Measurements from ENCODE around the gene PFKFB3.
A peak's percentile ranks its signal among the peaks of the same experiment; 100 is the strongest.
"Not testable (repeated sequence)": the region's sequence is repeated elsewhere in the genome, so short reads cannot be mapped to it uniquely, and the experiment has no call there.

The PFKFB3 gene

GRCh38 chr10:6203331-6204062 lies 765 bp downstream of the PFKFB3 start:
- peak; percentile 38 to 80 for DNase-seq

- no peak for DNase-seq
Observed at GRCh38 chr10:6204063-6204340, 1.3 kb downstream of the PFKFB3 start.

GRCh38 chr10:6204341-6205191 lies 1.8 kb downstream of the PFKFB3 start:
- no peak for DNase-seq

- not testable (repeated sequence) for DNase-seq
Observed at GRCh38 chr10:6206486-6206885, 3.8 kb downstream of the PFKFB3 start.

- DNase-seq = no peak
Observed at GRCh38 chr10:6207658-6208057, 4.9 kb downstream of the PFKFB3 start.

- DNase-seq = no peak
Observed at GRCh38 chr10:6208799-6209235, 6.1 kb downstream of the PFKFB3 start.

GRCh38 chr10:6211341-6211670 lies 8.6 kb downstream of the PFKFB3 start:
- DNase-seq = no peak

- DNase-seq = peak; percentile 74 to 80
Observed at GRCh38 chr10:6211671-6212635, 9.2 kb downstream of the PFKFB3 start.

GRCh38 chr10:6212806-6213205 lies 10.1 kb downstream of the PFKFB3 start:
- DNase-seq = no peak

GRCh38 chr10:6213257-6213905 lies 10.6 kb downstream of the PFKFB3 start:
- no peak for DNase-seq

- DNase-seq = no peak
Observed at GRCh38 chr10:6213908-6214307, 11.2 kb downstream of the PFKFB3 start.

GRCh38 chr10:6214612-6215011 lies 11.9 kb downstream of the PFKFB3 start:
- DNase-seq = no peak

GRCh38 chr10:6215241-6215640 lies 12.5 kb downstream of the PFKFB3 start:
- DNase-seq = no peak

- no peak for DNase-seq
Observed at GRCh38 chr10:6215683-6216484, 13.2 kb downstream of the PFKFB3 start.

- no peak for DNase-seq
Observed at GRCh38 chr10:6216916-6217315, 14.2 kb downstream of the PFKFB3 start.

- DNase-seq = no peak
Observed at GRCh38 chr10:6217611-6218010, 14.9 kb downstream of the PFKFB3 start.

- no peak for DNase-seq
Observed at GRCh38 chr10:6218692-6219493, 16.2 kb downstream of the PFKFB3 start.

- DNase-seq = no peak
Observed at GRCh38 chr10:6219494-6219836, 16.7 kb downstream of the PFKFB3 start.

GRCh38 chr10:6220418-6221191 lies 17.9 kb downstream of the PFKFB3 start:
- no peak for DNase-seq
